ENCODE results near the gene BHLHE41. TPM values are rescaled to one million over a fixed set of nuclear protein-coding genes. Genes with fewer than 3 reads are reported as not detected.

BHLHE41 gene
- total and polyA plus RNA-seq, 4 experiments from 2014 or later: 0.20 to 0.55 TPM; not detected in 2

- Mint-ChIP-seq H3K4me3 (peak overlapping the region; percentile 76 to 92 (median 84)), H3K4me1 (peaks cover 26 to 61% (median 39%) of the 10 kb centered on the region in 4 donors), H3K9me3 (no peaks in the 10 kb centered on the region), H3K27ac (no peak overlapping the region), H3K36me3 (peaks cover 2 to 5% of the 10 kb centered on the region in 2 donors), H3K27me3 (peaks cover 52 to 61% of the 10 kb centered on the region in 2 donors)
- H3K36me3 ChIP-seq (ENCODE audit: insufficient read depth, low read length): no peaks in the 10 kb centered on the region
- H3K27me3 ChIP-seq (ENCODE audit: insufficient read depth, low read length): peaks cover 45% of the 10 kb centered on the region
- intact Hi-C loops (cut with micrococcal nuclease): no loop called here
- POLR2A ChIA-PET (ENCODE audit: partially characterized antibody): no interaction called here
- CTCF ChIA-PET (ENCODE audit: partially characterized antibody): no interaction called here
- DNase-seq: peak in 1 of 5 donors; percentile 11
- H3K9me3 ChIP-seq (ENCODE audit: control insufficient read depth in 1 of 2, low read length in 2 of 2): no peaks in the 10 kb centered on the region
- peak overlapping the region in 1 of 2 donors; percentile 39 for H3K4me3 ChIP-seq (ENCODE audit: low read length in 2 of 2)
- H3K4me1 ChIP-seq (ENCODE audit: insufficient read depth, low read length): peaks cover 39% of the 10 kb centered on the region
- H3K27ac ChIP-seq (ENCODE audit: low read depth, low read length): no peak overlapping the region
Measured at GRCh38 chr12:26125400-26126339, 833 bp upstream of the BHLHE41 start.

GRCh38 chr12:26123482-26123980 lies 1.3 kb downstream of the BHLHE41 start:
- no peaks in the 10 kb centered on the region for H3K9me3 ChIP-seq (ENCODE audit: control insufficient read depth in 1 of 2, low read length in 2 of 2)
- CTCF ChIA-PET (ENCODE audit: partially characterized antibody): interaction anchor here (1.0 to 3.1 kb wide), 3 partner anchors 9 to 26 kb away, joined by 3 to 12 read pairs (median 7); no protein-coding TSS in a partner anchor
- intact Hi-C loops (cut with micrococcal nuclease): loop anchor here (1.0 to 2.0 kb wide), 2 partner anchors 9 to 27 kb away; no protein-coding TSS in a partner anchor
- H3K36me3 Mint-ChIP-seq: peaks cover 2 to 5% of the 10 kb centered on the region in 2 donors
- peak overlapping the region in 1 of 7 donors; percentile 16 for H3K27ac Mint-ChIP-seq
- DNase-seq: no peak
- H3K4me3 Mint-ChIP-seq: peak overlapping the region; percentile 82 to 95 (median 88)
- H3K27ac ChIP-seq (ENCODE audit: low read depth, low read length): no peak overlapping the region
- peaks cover 42% of the 10 kb centered on the region for H3K27me3 ChIP-seq (ENCODE audit: insufficient read depth, low read length)
- peaks cover 54 to 63% of the 10 kb centered on the region in 2 donors for H3K27me3 Mint-ChIP-seq
- H3K36me3 ChIP-seq (ENCODE audit: insufficient read depth, low read length): no peaks in the 10 kb centered on the region
- peaks cover 26 to 61% (median 39%) of the 10 kb centered on the region in 4 donors for H3K4me1 Mint-ChIP-seq
- peak overlapping the region in 1 of 2 donors; percentile 33 for H3K4me3 ChIP-seq (ENCODE audit: low read length in 2 of 2)
- H3K4me1 ChIP-seq (ENCODE audit: insufficient read depth, low read length): peaks cover 39% of the 10 kb centered on the region
- no peaks in the 10 kb centered on the region for H3K9me3 Mint-ChIP-seq
- POLR2A ChIA-PET (ENCODE audit: partially characterized antibody): interaction anchor here (0.7 kb wide), 1 partner anchor 9 kb away, joined by 3 read pairs; no protein-coding TSS in a partner anchor

- H3K27ac Mint-ChIP-seq: peak overlapping the region in 3 of 7 donors; percentile 16 to 62 (median 23)
- peak overlapping the region in 1 of 2 donors; percentile 33 for H3K4me3 ChIP-seq (ENCODE audit: low read length in 2 of 2)
- peak overlapping the region; percentile 82 to 95 (median 88) for H3K4me3 Mint-ChIP-seq
- no peaks in the 10 kb centered on the region for H3K36me3 ChIP-seq (ENCODE audit: insufficient read depth, low read length)
- peak in 2 of 5 donors; percentile 14 to 16 for DNase-seq
- no peaks in the 10 kb centered on the region for H3K9me3 ChIP-seq (ENCODE audit: control insufficient read depth in 1 of 2, low read length in 2 of 2)
- intact Hi-C loops (cut with micrococcal nuclease): loop anchor here (1.0 to 2.0 kb wide), 2 partner anchors 9 to 26 kb away; no protein-coding TSS in a partner anchor
- POLR2A ChIA-PET (ENCODE audit: partially characterized antibody): interaction anchor here (1.2 kb wide), 1 partner anchor 9 kb away, joined by 4 read pairs; no protein-coding TSS in a partner anchor
- H3K9me3 Mint-ChIP-seq: no peaks in the 10 kb centered on the region
- peaks cover 54 to 63% of the 10 kb centered on the region in 2 donors for H3K27me3 Mint-ChIP-seq
- no peak overlapping the region for H3K27ac ChIP-seq (ENCODE audit: low read depth, low read length)
- CTCF ChIA-PET (ENCODE audit: partially characterized antibody): interaction anchor here (1.0 to 3.1 kb wide), 3 partner anchors 8 to 25 kb away, joined by 3 to 12 read pairs (median 7); no protein-coding TSS in a partner anchor
- H3K4me1 ChIP-seq (ENCODE audit: insufficient read depth, low read length): peaks cover 39% of the 10 kb centered on the region
- H3K4me1 Mint-ChIP-seq: peaks cover 26 to 61% (median 39%) of the 10 kb centered on the region in 4 donors
- peaks cover 2 to 5% of the 10 kb centered on the region in 2 donors for H3K36me3 Mint-ChIP-seq
- H3K27me3 ChIP-seq (ENCODE audit: insufficient read depth, low read length): peaks cover 45% of the 10 kb centered on the region
Measured at GRCh38 chr12:26122681-26123481, 2.0 kb downstream of the BHLHE41 start.

- Histone ChIP-seq H3K4me1 (ENCODE audit: insufficient read depth, low read length) (peaks cover 39% of the 10 kb centered on the region), H3K9me3 (ENCODE audit: control insufficient read depth in 1 of 2, low read length in 2 of 2) (no peaks in the 10 kb centered on the region), H3K36me3 (ENCODE audit: insufficient read depth, low read length) (no peaks in the 10 kb centered on the region), H3K27ac (ENCODE audit: low read depth, low read length) (no peak overlapping the region), H3K4me3 (ENCODE audit: low read length in 2 of 2) (no peak overlapping the region), H3K27me3 (ENCODE audit: insufficient read depth, low read length) (peaks cover 42% of the 10 kb centered on the region)
- Mint-ChIP-seq H3K27ac (no peak overlapping the region), H3K9me3 (no peaks in the 10 kb centered on the region), H3K4me3 (peak overlapping the region; percentile 52 to 80 (median 71)), H3K4me1 (peaks cover 26 to 54% (median 34%) of the 10 kb centered on the region in 4 donors), H3K36me3 (peaks cover 2 to 5% of the 10 kb centered on the region in 2 donors), H3K27me3 (peaks cover 53 to 60% of the 10 kb centered on the region in 2 donors)
- ChIA-PET CTCF (ENCODE audit: partially characterized antibody) (interaction anchor here (3.1 kb wide), 1 partner anchor 25 kb away, joined by 12 read pairs; no protein-coding TSS in a partner anchor), POLR2A (ENCODE audit: partially characterized antibody) (interaction anchor here (1.2 kb wide), 1 partner anchor 8 kb away, joined by 4 read pairs; no protein-coding TSS in a partner anchor)
- peak in 4 of 5 donors; percentile 25 to 36 (median 30) for DNase-seq
- intact Hi-C loops (cut with micrococcal nuclease): loop anchor here (2.0 kb wide), 1 partner anchor 25 kb away; no protein-coding TSS in a partner anchor
Measured at GRCh38 chr12:26122061-26122680, 2.7 kb downstream of the BHLHE41 start.

GRCh38 chr12:26121323-26122060 lies 3.3 kb downstream of the BHLHE41 start:
- intact Hi-C loops (cut with micrococcal nuclease): loop anchor here (2.0 kb wide), 1 partner anchor 25 kb away; no protein-coding TSS in a partner anchor
- H3K9me3 Mint-ChIP-seq: no peaks in the 10 kb centered on the region
- H3K4me1 Mint-ChIP-seq: peaks cover 25 to 48% (median 31%) of the 10 kb centered on the region in 4 donors
- H3K4me1 ChIP-seq (ENCODE audit: insufficient read depth, low read length): peaks cover 35% of the 10 kb centered on the region
- H3K27me3 Mint-ChIP-seq: peaks cover 51 to 61% of the 10 kb centered on the region in 2 donors
- H3K36me3 Mint-ChIP-seq: peaks cover 2 to 5% of the 10 kb centered on the region in 2 donors
- no peak overlapping the region for H3K27ac ChIP-seq (ENCODE audit: low read depth, low read length)
- H3K36me3 ChIP-seq (ENCODE audit: insufficient read depth, low read length): no peaks in the 10 kb centered on the region
- CTCF ChIA-PET (ENCODE audit: partially characterized antibody): interaction anchor here (0.7 to 3.1 kb wide), 3 partner anchors 22 to 203 kb away, joined by 3 to 12 read pairs (median 5); no protein-coding TSS in a partner anchor
- POLR2A ChIA-PET (ENCODE audit: partially characterized antibody): interaction anchor here (0.7 to 1.2 kb wide), 2 partner anchors 7 to 642 kb away, joined by 3 to 4 read pairs; no protein-coding TSS in a partner anchor
- no peaks in the 10 kb centered on the region for H3K9me3 ChIP-seq (ENCODE audit: control insufficient read depth in 1 of 2, low read length in 2 of 2)
- H3K4me3 Mint-ChIP-seq: peak overlapping the region; percentile 52 to 80 (median 71)
- H3K27me3 ChIP-seq (ENCODE audit: insufficient read depth, low read length): peaks cover 42% of the 10 kb centered on the region
- DNase-seq: no peak
- H3K27ac Mint-ChIP-seq: no peak overlapping the region
- H3K4me3 ChIP-seq (ENCODE audit: low read length in 2 of 2): no peak overlapping the region

All from CD4-positive, alpha-beta memory T cell (primary cell).